Measurements from ENCODE around the gene INHBC. TPM values are rescaled to one million over a fixed set of nuclear protein-coding genes. Genes with fewer than 3 reads are reported as not detected.

Gene INHBC
- total and polyA plus RNA-seq, 2 experiments from 2014 or later: 0.21 TPM; not detected in 1

GRCh38 chr12:57469296-57470164 lies 34.9 kb downstream of the INHBC start:
- Histone ChIP-seq H3K4me3 (no peak overlapping the region), H3K36me3 (no peaks in the 10 kb centered on the region), H3K9me3 (ENCODE audit: low read depth) (no peaks in the 10 kb centered on the region), H3K27me3 (peaks cover 29% of the 10 kb centered on the region), H3K27ac (no peak overlapping the region), H3K4me1 (ENCODE audit: low read depth) (no peaks in the 10 kb centered on the region)
- no peak for DNase-seq (ENCODE audit: low read depth in 1 of 2, low spot score in 1 of 2)
- TF ChIP-seq CTCF (IDR thresholded peaks at IDR 0.05; ENCODE audit: low read depth, low read length): no peak

GRCh38 chr12:57470286-57470969 lies 35.8 kb downstream of the INHBC start:
- peaks cover 38% of the 10 kb centered on the region for H3K27me3 ChIP-seq
- TF ChIP-seq CTCF (IDR thresholded peaks at IDR 0.05; ENCODE audit: low read depth, low read length): no peak
- H3K4me1 ChIP-seq (ENCODE audit: low read depth): no peaks in the 10 kb centered on the region
- H3K9me3 ChIP-seq (ENCODE audit: low read depth): no peaks in the 10 kb centered on the region
- H3K36me3 ChIP-seq: no peaks in the 10 kb centered on the region
- no peak for DNase-seq (ENCODE audit: low read depth in 1 of 2, low spot score in 1 of 2)
- no peak overlapping the region for H3K4me3 ChIP-seq
- no peak overlapping the region for H3K27ac ChIP-seq

DNA sequence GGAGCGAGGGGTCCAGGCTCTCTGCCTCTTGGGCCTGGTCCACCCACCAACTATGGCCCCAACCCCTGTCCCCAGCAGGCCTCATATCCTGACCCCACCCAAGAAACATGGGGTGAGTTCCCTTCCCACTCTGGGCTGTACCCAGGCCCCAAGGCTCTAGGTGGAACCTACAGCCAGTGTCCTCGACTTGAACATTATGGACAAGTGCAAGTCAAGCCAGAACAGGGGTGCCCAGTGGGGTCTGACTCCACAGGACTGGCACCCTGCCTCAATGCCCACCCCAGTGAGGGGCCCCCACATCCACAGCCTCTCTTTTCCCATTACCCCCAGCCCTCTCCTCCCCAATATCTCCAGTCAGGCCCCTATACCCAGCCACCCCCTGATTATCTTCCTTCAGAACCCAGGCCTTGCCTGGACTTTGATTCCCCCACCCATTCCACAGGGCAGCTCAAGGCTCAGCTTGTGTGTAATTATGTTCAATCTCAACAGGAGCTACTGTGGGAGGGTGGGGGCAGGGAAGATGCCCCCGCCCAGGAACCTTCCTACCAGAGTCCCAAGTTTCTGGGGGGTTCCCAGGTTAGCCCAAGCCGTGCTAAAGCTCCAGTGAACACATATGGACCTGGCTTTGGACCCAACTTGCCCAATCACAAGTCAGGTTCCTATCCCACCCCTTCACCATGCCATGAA lies 36.5 kb downstream of the INHBC start:
- no peak overlapping the region for H3K27ac ChIP-seq
- TF ChIP-seq CTCF (IDR thresholded peaks at IDR 0.05; ENCODE audit: low read depth, low read length): no peak
- no peaks in the 10 kb centered on the region for H3K4me1 ChIP-seq (ENCODE audit: low read depth)
- peaks cover 45% of the 10 kb centered on the region for H3K27me3 ChIP-seq
- H3K36me3 ChIP-seq: no peaks in the 10 kb centered on the region
- no peaks in the 10 kb centered on the region for H3K9me3 ChIP-seq (ENCODE audit: low read depth)
- H3K4me3 ChIP-seq: no peak overlapping the region
- DNase-seq (ENCODE audit: low read depth in 1 of 2, low spot score in 1 of 2): no peak

DNA sequence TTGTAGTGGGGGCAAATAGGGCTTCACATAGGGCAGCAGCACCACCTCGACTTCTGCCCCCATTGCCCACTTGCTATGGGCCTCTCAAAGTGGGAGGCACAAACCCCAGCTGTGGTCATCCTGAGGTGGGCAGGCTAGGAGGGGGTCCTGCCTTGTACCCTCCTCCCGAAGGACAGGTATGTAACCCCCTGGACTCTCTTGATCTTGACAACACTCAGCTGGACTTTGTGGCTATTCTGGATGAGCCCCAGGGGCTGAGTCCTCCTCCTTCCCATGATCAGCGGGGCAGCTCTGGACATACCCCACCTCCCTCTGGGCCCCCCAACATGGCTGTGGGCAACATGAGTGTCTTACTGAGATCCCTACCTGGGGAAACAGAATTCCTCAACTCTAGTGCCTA lies 37.1 kb downstream of the INHBC start:
- H3K27me3 ChIP-seq: peaks cover 50% of the 10 kb centered on the region
- no peaks in the 10 kb centered on the region for H3K9me3 ChIP-seq (ENCODE audit: low read depth)
- no peak for TF ChIP-seq CTCF (IDR thresholded peaks at IDR 0.05; ENCODE audit: low read depth, low read length)
- no peaks in the 10 kb centered on the region for H3K36me3 ChIP-seq
- H3K27ac ChIP-seq: no peak overlapping the region
- H3K4me3 ChIP-seq: no peak overlapping the region
- no peak for DNase-seq (ENCODE audit: low read depth in 1 of 2, low spot score in 1 of 2)
- H3K4me1 ChIP-seq (ENCODE audit: low read depth): no peaks in the 10 kb centered on the region

DNA sequence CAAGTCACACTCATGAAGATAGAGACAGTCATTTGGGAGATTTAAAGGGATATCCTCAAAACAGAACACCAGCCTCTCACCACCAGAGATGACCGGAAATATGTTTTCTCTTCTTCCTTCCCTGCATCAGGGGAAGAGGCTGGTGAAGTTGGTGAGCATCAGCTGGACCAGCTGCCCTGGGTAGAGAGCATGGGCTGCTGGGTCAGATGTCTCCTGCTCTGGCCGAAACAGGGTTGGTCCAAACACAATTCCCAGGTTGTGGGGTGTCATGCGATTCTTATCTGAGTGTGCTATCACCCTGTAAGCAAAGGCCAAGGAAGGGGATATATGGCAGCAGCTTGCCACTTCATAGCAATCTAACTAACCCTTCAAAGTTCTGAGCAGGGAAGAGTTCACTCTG lies 37.8 kb downstream of the INHBC start:
- Histone ChIP-seq H3K27ac (no peak overlapping the region), H3K27me3 (peaks cover 58% of the 10 kb centered on the region)
- TF ChIP-seq CTCF (IDR thresholded peaks at IDR 0.05; ENCODE audit: low read depth, low read length): no peak

More for the DNA sequence above, 37.8 kb downstream of the INHBC start:
- Histone ChIP-seq H3K36me3 (no peaks in the 10 kb centered on the region), H3K9me3 (ENCODE audit: low read depth) (no peaks in the 10 kb centered on the region), H3K4me1 (ENCODE audit: low read depth) (no peaks in the 10 kb centered on the region), H3K4me3 (no peak overlapping the region)
- DNase-seq (ENCODE audit: low read depth in 1 of 2, low spot score in 1 of 2): no peak
